Astrocyte (in vitro differentiated cells and primary cell): ENCODE results near the gene QSER1. TPM values are rescaled to one million over a fixed set of nuclear protein-coding genes. Genes with fewer than 3 reads are reported as not detected.
"Not testable (repeated sequence)": the region's sequence is repeated elsewhere in the genome, so short reads cannot be mapped to it uniquely, and the experiment has no call there.

Experiments
- DNase-seq: peaks from one replicate; pipeline ENCODE4 v3.0.0-alpha.2; 2010; ENCODE audit warnings: low read depth
- FAIRE-seq: peaks from 2 replicates; lab custom pipeline; 2011; peaks lifted over from hg19 to GRCh38; lab: Jason Lieb, UNC
- H2AFZ ChIP-seq: 2 replicates; pipeline ENCODE4 v1.6.0; 2012; ENCODE audit warnings: low read depth, low read length, inconsistent platforms
- H3K27ac ChIP-seq: 2 replicates; pipeline ENCODE4 v1.5.1; 2011; ENCODE audit warnings: low read depth, low read length, inconsistent platforms
- H3K27me3 ChIP-seq: 2 replicates; pipeline ENCODE4 v1.6.0; 2011; ENCODE audit warnings: low read length, inconsistent platforms; ENCODE audit not compliant: insufficient read depth
- H3K36me3 ChIP-seq: 2 replicates; pipeline ENCODE4 v1.5.1; 2011; ENCODE audit warnings: low read length, inconsistent platforms; ENCODE audit not compliant: insufficient read depth
- H3K4me1 ChIP-seq: 2 replicates; pipeline ENCODE4 v1.5.1; 2011; ENCODE audit warnings: low read length, inconsistent platforms; ENCODE audit not compliant: insufficient read depth
- H3K4me2 ChIP-seq: 2 replicates; pipeline ENCODE4 v1.6.0; 2012; ENCODE audit warnings: low read length, inconsistent platforms
- H3K4me3 ChIP-seq: 2 replicates; pipeline ENCODE4 v1.5.1; 2011; ENCODE audit warnings: low read depth, mild to moderate bottlenecking, low read length, inconsistent platforms; ENCODE audit not compliant: insufficient read depth
- H3K79me2 ChIP-seq: 2 replicates; pipeline ENCODE4 v1.6.0; 2012; ENCODE audit warnings: mild to moderate bottlenecking, low read length, inconsistent platforms; ENCODE audit not compliant: insufficient read depth
- H3K9ac ChIP-seq: 2 replicates; pipeline ENCODE4 v1.6.0; 2012; ENCODE audit warnings: mild to moderate bottlenecking, low read length, inconsistent platforms
- H3K9me3 ChIP-seq: 2 replicates; pipeline ENCODE4 v1.5.1; 2012; ENCODE audit warnings: low read depth, mild to moderate bottlenecking, low read length, inconsistent platforms; ENCODE audit not compliant: insufficient read depth
- H4K20me1 ChIP-seq: 2 replicates; pipeline ENCODE4 v1.6.0; 2012; ENCODE audit warnings: low read length, inconsistent platforms; ENCODE audit not compliant: insufficient read depth
- H3K27ac Mint-ChIP-seq: one replicate; pipeline ENCODE4 v1.8.0; 2021; ENCODE audit warnings: mild to moderate bottlenecking, mixed read lengths; ENCODE audit not compliant: unreplicated experiment
- H3K27me3 Mint-ChIP-seq: one replicate; pipeline ENCODE4 v1.8.0; 2021; ENCODE audit warnings: low read depth, mixed read lengths; ENCODE audit not compliant: unreplicated experiment
- H3K36me3 Mint-ChIP-seq: one replicate; pipeline ENCODE4 v1.8.0; 2021; ENCODE audit warnings: low read depth, mixed read lengths; ENCODE audit not compliant: unreplicated experiment
- H3K4me1 Mint-ChIP-seq: one replicate; pipeline ENCODE4 v1.8.0; 2021; ENCODE audit warnings: low read depth, mixed read lengths; ENCODE audit not compliant: unreplicated experiment
- H3K4me3 Mint-ChIP-seq: one replicate; pipeline ENCODE4 v1.8.0; 2021; ENCODE audit warnings: mild to moderate bottlenecking, moderate library complexity, mixed read lengths; ENCODE audit not compliant: unreplicated experiment
- H3K9me3 Mint-ChIP-seq: one replicate; pipeline ENCODE4 v1.8.0; 2021; ENCODE audit warnings: mild to moderate bottlenecking, mixed read lengths; ENCODE audit not compliant: unreplicated experiment
- EZH2 ChIP-seq: IDR thresholded peaks from 2 replicates; pipeline ENCODE4 v1.6.1; 2012; ENCODE audit warnings: mild to moderate bottlenecking, low read length, inconsistent platforms; ENCODE audit not compliant: insufficient read depth
- total RNA-seq: library from RNA; stranded (reverse); gene quantifications from 2 replicates; pipeline ENCODE4 v1.2.1, GENCODE V29; 2021
- TF ChIP-seq, protein P1 (sequence below): IDR thresholded peaks from 2 replicates; pipeline ENCODE4 v1.5.1; 2011; ENCODE audit warnings: low read depth, mild to moderate bottlenecking, inconsistent platforms, low read length, moderate library complexity; ENCODE audit not compliant: insufficient read depth

Gene QSER1
- total RNA-seq, 1 donor from 2014 or later, result 35.7 TPM

GRCh38 chr11:32864555-32864954 lies 28.1 kb upstream of the QSER1 start:
- Mint-ChIP-seq H3K27ac (no peak overlapping the region), H3K36me3 (no peaks in the 10 kb centered on the region), H3K27me3 (peaks cover 3% of the 10 kb centered on the region), H3K4me3 (no peak overlapping the region), H3K4me1 (no peaks in the 10 kb centered on the region), H3K9me3 (peaks cover 7% of the 10 kb centered on the region)
- Histone ChIP-seq H3K27me3 (peaks cover 2% of the 10 kb centered on the region), H2AFZ (no peak overlapping the region), H3K9me3 (no peaks in the 10 kb centered on the region), H3K4me2 (no peak overlapping the region), H3K79me2 (no peaks in the 10 kb centered on the region), H3K36me3 (no peaks in the 10 kb centered on the region), H3K4me3 (no peak overlapping the region), H3K27ac (no peak overlapping the region), H4K20me1 (no peaks in the 10 kb centered on the region), H3K4me1 (no peaks in the 10 kb centered on the region), H3K9ac (no peak overlapping the region)
- FAIRE-seq, result no peak
- TF ChIP-seq EZH2, result no peak
- TF ChIP-seq, protein P1, sequence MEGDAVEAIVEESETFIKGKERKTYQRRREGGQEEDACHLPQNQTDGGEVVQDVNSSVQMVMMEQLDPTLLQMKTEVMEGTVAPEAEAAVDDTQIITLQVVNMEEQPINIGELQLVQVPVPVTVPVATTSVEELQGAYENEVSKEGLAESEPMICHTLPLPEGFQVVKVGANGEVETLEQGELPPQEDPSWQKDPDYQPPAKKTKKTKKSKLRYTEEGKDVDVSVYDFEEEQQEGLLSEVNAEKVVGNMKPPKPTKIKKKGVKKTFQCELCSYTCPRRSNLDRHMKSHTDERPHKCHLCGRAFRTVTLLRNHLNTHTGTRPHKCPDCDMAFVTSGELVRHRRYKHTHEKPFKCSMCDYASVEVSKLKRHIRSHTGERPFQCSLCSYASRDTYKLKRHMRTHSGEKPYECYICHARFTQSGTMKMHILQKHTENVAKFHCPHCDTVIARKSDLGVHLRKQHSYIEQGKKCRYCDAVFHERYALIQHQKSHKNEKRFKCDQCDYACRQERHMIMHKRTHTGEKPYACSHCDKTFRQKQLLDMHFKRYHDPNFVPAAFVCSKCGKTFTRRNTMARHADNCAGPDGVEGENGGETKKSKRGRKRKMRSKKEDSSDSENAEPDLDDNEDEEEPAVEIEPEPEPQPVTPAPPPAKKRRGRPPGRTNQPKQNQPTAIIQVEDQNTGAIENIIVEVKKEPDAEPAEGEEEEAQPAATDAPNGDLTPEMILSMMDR, result no peak
- no peak for DNase-seq

DNA sequence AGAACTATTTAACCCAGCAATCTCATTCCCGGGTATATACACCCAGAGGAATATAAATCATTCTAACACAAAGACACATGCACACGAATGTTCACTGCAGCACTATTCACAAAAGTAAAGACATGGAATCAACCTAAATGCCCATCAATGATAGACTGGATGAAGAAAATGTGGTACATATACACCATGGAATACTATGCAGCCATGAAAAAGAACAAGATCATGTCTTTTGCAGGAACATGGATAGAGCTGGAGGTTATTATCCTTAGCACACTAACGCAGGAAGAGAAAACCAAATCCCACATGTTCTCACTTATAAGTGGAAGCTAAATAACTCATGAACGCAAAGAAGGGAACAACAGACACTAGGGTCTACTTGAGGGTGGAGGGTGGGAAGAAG lies 23.9 kb upstream of the QSER1 start:
- H3K27me3 ChIP-seq, H3K4me1 ChIP-seq, H3K4me2 ChIP-seq, H3K36me3 Mint-ChIP-seq, H3K27ac Mint-ChIP-seq, H3K9me3 ChIP-seq, H3K4me1 Mint-ChIP-seq, FAIRE-seq, H3K4me3 ChIP-seq, H3K9ac ChIP-seq, H3K27ac ChIP-seq, H4K20me1 ChIP-seq, H3K79me2 ChIP-seq, H3K36me3 ChIP-seq, DNase-seq, H3K9me3 Mint-ChIP-seq, H3K27me3 Mint-ChIP-seq, H3K4me3 Mint-ChIP-seq, H2AFZ ChIP-seq: not testable (repeated sequence)

DNA sequence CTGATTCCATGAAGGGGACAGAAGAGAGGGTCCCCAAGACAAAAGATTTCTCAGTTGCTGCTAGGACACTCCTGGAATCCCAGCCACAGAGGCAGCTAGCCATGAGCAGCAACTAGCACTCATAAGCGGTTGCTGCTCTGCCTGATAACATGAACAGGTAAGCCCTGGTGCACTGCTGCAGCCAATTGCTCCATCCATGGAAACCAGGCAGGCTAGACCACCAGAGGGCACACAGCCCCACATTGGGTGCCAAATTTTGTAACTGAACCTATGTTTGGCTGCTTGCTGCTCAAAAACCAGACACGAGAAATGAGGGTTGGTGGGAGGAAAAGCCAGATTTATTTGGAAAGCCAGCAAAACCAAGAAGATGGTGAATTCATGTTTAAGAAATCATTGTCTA lies 21.9 kb upstream of the QSER1 start:
- no peaks in the 10 kb centered on the region for H3K4me1 ChIP-seq
- TF ChIP-seq EZH2, result no peak
- TF ChIP-seq, protein P1, result peak; percentile 15
- Mint-ChIP-seq H3K36me3 (no peaks in the 10 kb centered on the region), H3K4me1 (no peaks in the 10 kb centered on the region), H3K9me3 (peaks cover 7% of the 10 kb centered on the region), H3K27me3 (peaks cover 5% of the 10 kb centered on the region), H3K27ac (no peak overlapping the region), H3K4me3 (no peak overlapping the region)
- no peak overlapping the region for H2AFZ ChIP-seq
- no peaks in the 10 kb centered on the region for H4K20me1 ChIP-seq
- no peaks in the 10 kb centered on the region for H3K27me3 ChIP-seq
- H3K36me3 ChIP-seq, result no peaks in the 10 kb centered on the region
- H3K9me3 ChIP-seq, result no peaks in the 10 kb centered on the region
- FAIRE-seq, result no peak
- no peak overlapping the region for H3K27ac ChIP-seq
- no peak overlapping the region for H3K4me3 ChIP-seq
- no peak overlapping the region for H3K4me2 ChIP-seq
- H3K9ac ChIP-seq, result no peak overlapping the region
- DNase-seq, result no peak
- H3K79me2 ChIP-seq, result no peaks in the 10 kb centered on the region
